ENCODE data around the gene KRT37.
"Not testable (repeated sequence)": the region's sequence is repeated elsewhere in the genome, so short reads cannot be mapped to it uniquely, and the experiment has no call there.

KRT37 gene

DNA sequence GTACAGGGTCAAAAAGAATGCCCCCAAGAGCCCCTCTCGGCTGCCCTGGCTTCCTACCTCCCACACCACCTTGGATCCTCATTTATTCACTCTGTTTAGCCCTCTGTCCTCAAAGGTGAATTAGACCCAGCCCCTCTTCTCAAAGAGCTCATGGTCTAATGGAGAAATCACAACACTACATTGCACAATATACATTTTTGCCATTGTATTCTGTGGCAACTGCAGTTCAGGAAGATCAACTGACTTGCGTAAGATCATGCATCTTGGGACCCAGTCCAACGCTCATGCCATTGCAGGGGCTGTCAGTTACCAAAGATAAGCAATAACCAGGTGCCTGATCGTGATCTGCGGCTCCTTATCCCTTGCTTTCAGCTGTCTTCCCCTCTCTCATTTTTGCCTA lies 15.0 kb upstream of the KRT37 start:
- no peak overlapping the region for H3K4me3 ChIP-seq (ENCODE audit: low read depth, low read length)
- TF ChIP-seq, protein P1, sequence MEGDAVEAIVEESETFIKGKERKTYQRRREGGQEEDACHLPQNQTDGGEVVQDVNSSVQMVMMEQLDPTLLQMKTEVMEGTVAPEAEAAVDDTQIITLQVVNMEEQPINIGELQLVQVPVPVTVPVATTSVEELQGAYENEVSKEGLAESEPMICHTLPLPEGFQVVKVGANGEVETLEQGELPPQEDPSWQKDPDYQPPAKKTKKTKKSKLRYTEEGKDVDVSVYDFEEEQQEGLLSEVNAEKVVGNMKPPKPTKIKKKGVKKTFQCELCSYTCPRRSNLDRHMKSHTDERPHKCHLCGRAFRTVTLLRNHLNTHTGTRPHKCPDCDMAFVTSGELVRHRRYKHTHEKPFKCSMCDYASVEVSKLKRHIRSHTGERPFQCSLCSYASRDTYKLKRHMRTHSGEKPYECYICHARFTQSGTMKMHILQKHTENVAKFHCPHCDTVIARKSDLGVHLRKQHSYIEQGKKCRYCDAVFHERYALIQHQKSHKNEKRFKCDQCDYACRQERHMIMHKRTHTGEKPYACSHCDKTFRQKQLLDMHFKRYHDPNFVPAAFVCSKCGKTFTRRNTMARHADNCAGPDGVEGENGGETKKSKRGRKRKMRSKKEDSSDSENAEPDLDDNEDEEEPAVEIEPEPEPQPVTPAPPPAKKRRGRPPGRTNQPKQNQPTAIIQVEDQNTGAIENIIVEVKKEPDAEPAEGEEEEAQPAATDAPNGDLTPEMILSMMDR (IDR thresholded peaks at IDR 0.05; ENCODE audit: low read depth, low read length) = no peak

DNA sequence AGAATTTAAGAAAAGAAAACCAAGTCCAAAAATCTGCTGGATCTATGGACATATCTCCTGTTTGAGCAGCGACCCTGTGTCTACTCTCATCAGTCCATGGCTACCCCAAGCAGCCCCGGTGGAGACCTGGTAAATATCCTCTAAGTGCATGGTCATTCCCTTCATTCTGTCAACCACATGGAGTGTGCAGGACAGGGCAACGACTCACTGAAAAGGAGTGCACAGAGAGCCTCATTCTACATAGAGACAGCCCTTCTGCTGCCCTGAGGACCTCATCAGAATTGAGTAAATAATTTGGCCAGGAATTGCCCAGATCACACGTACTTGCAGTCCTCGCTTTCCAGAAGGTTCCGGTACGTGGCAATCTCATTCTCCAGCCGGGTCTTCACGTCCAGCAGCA lies 13.4 kb upstream of the KRT37 start:
- TF ChIP-seq, protein P1 (IDR thresholded peaks at IDR 0.05; ENCODE audit: low read depth, low read length) = no peak
- no peak overlapping the region for H3K4me3 ChIP-seq (ENCODE audit: low read depth, low read length)

DNA sequence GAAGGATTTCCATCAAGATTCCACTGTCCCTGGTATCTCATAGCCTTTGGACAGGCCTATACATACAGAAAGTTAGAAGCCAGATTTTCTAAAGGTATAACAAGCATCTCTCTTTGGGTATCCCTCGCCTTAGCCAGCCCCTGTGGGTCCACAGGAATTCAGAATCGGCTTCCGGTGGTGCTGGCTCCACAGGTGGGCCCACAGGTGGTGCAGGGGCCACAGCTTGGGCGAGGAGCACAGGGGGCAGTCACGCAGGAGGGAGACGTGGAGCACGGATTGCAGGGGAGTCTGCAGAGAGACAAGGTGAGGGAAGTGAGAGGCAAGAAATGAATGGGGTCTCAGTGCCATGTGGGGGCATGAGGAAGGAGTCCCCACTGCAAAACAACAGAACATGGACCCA lies 12.9 kb upstream of the KRT37 start:
- TF ChIP-seq, protein P1 (IDR thresholded peaks at IDR 0.05; ENCODE audit: low read depth, low read length) = no peak
- no peak overlapping the region for H3K4me3 ChIP-seq (ENCODE audit: low read depth, low read length)

- TF ChIP-seq, protein P1 (IDR thresholded peaks at IDR 0.05; ENCODE audit: low read depth, low read length) = no peak
- H3K4me3 ChIP-seq (ENCODE audit: low read depth, low read length) = no peak overlapping the region
These were observed 10.0 kb upstream of the KRT37 start for GRCh38 chr17:41434415-41434814.

DNA sequence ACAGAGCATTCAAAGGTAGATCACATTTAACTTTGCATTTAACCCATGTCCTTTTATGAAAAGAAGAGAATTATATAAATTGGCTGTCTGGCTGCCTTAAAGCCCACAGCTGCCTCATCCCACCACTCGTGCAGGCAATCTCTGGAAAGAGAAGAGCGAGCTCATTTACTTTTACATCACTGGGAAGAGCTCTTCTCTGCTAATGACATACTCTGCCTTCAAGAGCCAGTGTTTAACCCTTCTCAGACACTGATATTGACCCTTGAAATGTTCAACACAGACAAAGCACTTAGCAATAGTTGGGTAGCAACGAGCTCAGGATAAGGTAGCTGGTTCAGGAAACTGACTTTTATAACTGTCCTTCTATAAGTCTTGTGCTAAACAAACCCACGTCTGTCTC lies 9.6 kb upstream of the KRT37 start:
- TF ChIP-seq, protein P1 (IDR thresholded peaks at IDR 0.05; ENCODE audit: low read depth, low read length) = no peak
- H3K4me3 ChIP-seq (ENCODE audit: low read depth, low read length) = no peak overlapping the region

DNA sequence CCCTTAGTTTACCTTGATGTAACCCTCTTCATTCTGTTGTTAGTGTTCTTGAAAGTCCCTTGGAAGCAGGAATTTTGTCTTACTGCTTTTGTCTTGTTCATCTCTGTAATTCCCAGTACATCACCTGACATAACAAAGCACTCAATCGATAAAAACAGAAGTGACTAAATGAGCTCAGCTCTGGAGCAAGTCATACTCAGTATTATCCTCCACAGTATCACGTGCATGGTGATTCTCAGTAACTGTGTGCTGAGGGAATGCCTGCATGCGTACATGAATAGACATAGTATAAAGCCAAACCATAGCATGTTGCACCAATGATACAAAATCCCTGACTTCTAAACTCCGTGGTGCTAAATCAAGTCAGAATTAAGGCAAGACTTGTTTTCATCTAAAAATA lies 9.2 kb upstream of the KRT37 start:
- TF ChIP-seq, protein P1 (IDR thresholded peaks at IDR 0.05; ENCODE audit: low read depth, low read length) = no peak
- H3K4me3 ChIP-seq (ENCODE audit: low read depth, low read length) = no peak overlapping the region

DNA sequence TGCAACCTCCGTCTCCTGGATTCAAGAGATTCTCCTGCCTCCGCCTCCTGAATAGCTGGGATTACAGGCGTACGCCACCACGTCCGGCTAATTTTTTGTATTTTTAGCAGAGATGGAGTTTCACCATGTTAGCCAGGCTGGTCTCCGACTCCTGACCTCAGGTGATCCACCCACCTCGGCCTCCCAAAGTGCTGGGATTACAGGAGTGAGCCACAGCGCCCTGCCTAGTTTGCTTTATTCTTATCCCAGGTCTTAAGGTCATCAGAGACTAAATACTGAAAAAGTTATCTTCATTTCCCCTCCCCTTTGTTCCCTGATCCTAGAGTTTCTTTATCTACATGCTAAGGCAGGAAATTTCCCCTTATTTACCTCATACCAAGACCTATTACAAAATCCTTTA lies 6.0 kb upstream of the KRT37 start:
- H3K4me3 ChIP-seq (ENCODE audit: low read depth, low read length) = not testable (repeated sequence)

DNA sequence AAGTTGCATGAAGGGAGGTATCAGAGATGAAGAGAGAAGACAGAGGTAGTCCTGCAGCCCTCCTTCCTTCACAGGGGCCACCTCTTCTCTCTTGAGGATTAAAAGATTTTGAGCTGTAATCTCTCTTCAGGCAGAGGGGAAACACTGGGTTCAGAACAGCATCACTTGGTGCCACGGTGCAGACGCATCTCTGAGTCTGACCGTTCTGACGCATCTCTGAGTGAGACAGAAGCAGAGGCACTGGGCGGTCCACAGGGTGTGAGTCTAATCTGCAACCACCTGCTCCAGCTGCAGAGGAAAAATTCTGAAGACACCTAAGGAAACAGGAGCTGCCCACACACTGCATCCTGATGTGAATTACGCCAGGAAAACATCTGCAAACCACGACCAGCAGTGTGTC lies 5.3 kb upstream of the KRT37 start:
- TF ChIP-seq, protein P1 (IDR thresholded peaks at IDR 0.05; ENCODE audit: low read depth, low read length) = no peak
- no peak overlapping the region for H3K4me3 ChIP-seq (ENCODE audit: low read depth, low read length)
